Right lobe of liver (tissue), 6 donors: ENCODE results near the gene ENTPD2. TPM values are rescaled to one million over a fixed set of nuclear protein-coding genes. Genes with fewer than 3 reads are reported as not detected.

Experiments
- ATAC-seq, 4 donors: fragments of 200-7000 bp; cut with Tn5 transposase; one replicate each; pipeline ENCODE4 v1.9.1; 2020; ENCODE audit warnings: mild to moderate bottlenecking in 4 of 4, moderate library complexity in 4 of 4
- DNase-seq, 3 donors: peaks; one replicate each; pipeline ENCODE4 v3.0.0-alpha.2; 2020
- H3K27ac ChIP-seq, 3 donors: fragments of 200-600 bp; one replicate each; pipeline ENCODE4 v1.8.0; 2022
- H3K27me3 ChIP-seq, 2 donors: fragments of 200-600 bp; one replicate each; pipeline ENCODE4 v1.8.0; 2022
- H3K36me3 ChIP-seq, 4 donors: fragments of 200-600 bp; sonication (generic) in 1 of 4; one replicate each; pipeline versions ENCODE4 v1.5.1 to v1.8.0; 2017 to 2022; ENCODE audit warnings: control low read depth in 1 of 4
- H3K4me1 ChIP-seq, 4 donors: fragments of 200-600 bp; sonication (generic) in 1 of 4; one replicate each; pipeline versions ENCODE4 v1.5.1 to v1.8.0; 2017 to 2022; ENCODE audit warnings: control low read depth in 1 of 4
- H3K4me3 ChIP-seq, 3 donors: fragments of 200-600 bp; one replicate each; pipeline ENCODE4 v1.8.0; 2022
- H3K9me3 ChIP-seq, 4 donors: fragments of 200-600 bp; sonication (generic) in 1 of 4; one replicate each; pipeline versions ENCODE4 v1.5.1 to v1.8.0; 2017 to 2022; ENCODE audit warnings: control low read depth in 1 of 4
- POLR2A ChIP-seq: fragments of 450-650 bp; IDR thresholded peaks from one replicate; pipeline ENCODE4 v1.6.1; 2017; ENCODE audit warnings: antibody characterized with exemption, mild to moderate bottlenecking
- WGBS: methylation state at CpG from one replicate; pipeline ENCODE4 v1.1.6; 2018; ENCODE audit warnings: low coverage, low lambda C conversion rate; ENCODE audit not compliant: insufficient coverage; ENCODE audit errors: missing lambda C conversion rate; 5-methylcytosine and 5-hydroxymethylcytosine counted together
- intact Hi-C, 2 donors: fragments of 100-400 bp; cut with DNase I; formaldehyde crosslinking; loops; one replicate each; pipeline versions ENCODE4 v1.11.2 to v1.14.1; 2022
- small RNA-seq, 2 experiments: library from RNA; depleted of rRNA; stranded (forward); fragments of <200 nt; gene quantifications; one replicate each; pipeline ENCODE3, GENCODE V24; 2016
- total RNA-seq, 6 experiments: library from RNA; depleted of rRNA in 2 of 6; stranded (reverse); fragments of >200 nt in 2 of 6; fragmentation: NEBNext Ultra II Directional in 3 of 6; extraction: Animal tissue kit (Norgen Biotek cat#: 25700) in 3 of 6; gene quantifications; one replicate each; pipeline versions ENCODE4 v1.1.0 to v1.2.4, GENCODE V29; 2016 to 2023
- TF ChIP-seq, protein P1 (sequence below), 4 donors: fragments of 200-600 bp in 3 of 4; fragments of 450-650 bp in 1 of 4; IDR thresholded peaks; one replicate each; pipeline versions ENCODE4 v1.5.1 to v1.8.0; 2016 to 2022; ENCODE audit warnings: antibody characterized with exemption in 4 of 4, mild to moderate bottlenecking in 2 of 4
- donor health status: DM: no; HTN: yes; CAD: no.
- donor health status: DM: no; HTN: no; CAD: no.
- donor health status: DM: no; HTN: no; CAD: no.
- donor health status: DM: no; HTN: yes; CAD: no.
- donor health status: DM: no; HTN: yes; CAD: no.

The ENTPD2 gene
- total RNA-seq, 6 experiments from 2014 or later = 0.50 to 2.1 (median 0.80) TPM

DNA sequence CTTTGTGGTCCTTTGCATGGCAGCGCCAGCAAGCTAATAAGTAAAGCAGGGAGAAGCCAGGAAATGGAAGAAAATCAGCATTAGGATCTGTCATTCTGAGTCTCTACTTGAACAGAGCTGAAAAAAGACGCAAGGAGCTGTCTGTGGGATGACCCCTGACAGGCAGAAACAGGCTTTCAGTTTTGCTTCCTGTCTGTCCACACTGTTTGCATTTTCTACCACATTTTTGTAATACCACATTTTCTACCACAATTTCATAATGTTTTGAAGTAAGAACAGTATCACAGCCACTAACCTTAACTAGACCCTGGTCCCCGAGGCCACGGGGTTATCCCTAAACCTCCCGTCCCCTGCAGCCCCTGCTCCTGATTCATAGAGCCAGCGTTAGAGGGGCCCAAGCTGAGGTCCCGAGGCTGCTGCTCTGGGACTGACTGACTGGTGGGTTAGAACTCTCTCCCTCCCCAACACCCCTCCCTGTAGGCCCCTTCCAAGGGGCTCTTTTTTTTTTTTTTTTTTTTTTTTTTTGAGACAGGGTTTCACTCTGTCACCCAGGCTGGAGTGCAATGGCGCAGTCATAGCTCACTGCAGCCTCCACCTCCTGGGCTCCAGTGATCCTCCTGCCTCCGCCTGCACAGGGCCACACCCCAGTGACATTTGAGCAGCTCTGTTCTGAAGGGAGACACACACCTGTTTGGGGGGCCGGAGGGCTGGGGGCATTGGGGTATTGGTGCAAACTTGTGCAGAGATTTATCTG, 53.5 kb downstream of the ENTPD2 start:
- intact Hi-C loops = no loop called here
- H3K27me3 ChIP-seq = no peaks in the 10 kb centered on the region
- H3K27ac ChIP-seq = peak overlapping the region in 1 of 3 donors; percentile 32
- DNase-seq (no peak), ATAC-seq (peak in 2 of 4 donors; percentile 28 to 59)
- TF ChIP-seq POLR2A = no peak
- TF ChIP-seq, protein P1, sequence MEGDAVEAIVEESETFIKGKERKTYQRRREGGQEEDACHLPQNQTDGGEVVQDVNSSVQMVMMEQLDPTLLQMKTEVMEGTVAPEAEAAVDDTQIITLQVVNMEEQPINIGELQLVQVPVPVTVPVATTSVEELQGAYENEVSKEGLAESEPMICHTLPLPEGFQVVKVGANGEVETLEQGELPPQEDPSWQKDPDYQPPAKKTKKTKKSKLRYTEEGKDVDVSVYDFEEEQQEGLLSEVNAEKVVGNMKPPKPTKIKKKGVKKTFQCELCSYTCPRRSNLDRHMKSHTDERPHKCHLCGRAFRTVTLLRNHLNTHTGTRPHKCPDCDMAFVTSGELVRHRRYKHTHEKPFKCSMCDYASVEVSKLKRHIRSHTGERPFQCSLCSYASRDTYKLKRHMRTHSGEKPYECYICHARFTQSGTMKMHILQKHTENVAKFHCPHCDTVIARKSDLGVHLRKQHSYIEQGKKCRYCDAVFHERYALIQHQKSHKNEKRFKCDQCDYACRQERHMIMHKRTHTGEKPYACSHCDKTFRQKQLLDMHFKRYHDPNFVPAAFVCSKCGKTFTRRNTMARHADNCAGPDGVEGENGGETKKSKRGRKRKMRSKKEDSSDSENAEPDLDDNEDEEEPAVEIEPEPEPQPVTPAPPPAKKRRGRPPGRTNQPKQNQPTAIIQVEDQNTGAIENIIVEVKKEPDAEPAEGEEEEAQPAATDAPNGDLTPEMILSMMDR (IDR thresholded peaks at IDR 0.05) = no peak
- H3K36me3 ChIP-seq = no peaks in the 10 kb centered on the region
- H3K9me3 ChIP-seq = no peaks in the 10 kb centered on the region
- H3K4me3 ChIP-seq = no peak overlapping the region
- peaks cover 0 to 3% (median 0%) of the 10 kb centered on the region in 4 donors for H3K4me1 ChIP-seq
- 39% methylated on average over 7 of the region's 10 CpGs for WGBS

Small RNA genes within 50 kb of the gene (small RNA-seq; reads per million reads assigned to genes)
- gene RF00153 = 0 to 0.10 reads per million in 2 experiments

Other genes starting within 250 kb of the ENTPD2 start
- gene RABL6, start 246.1 kb downstream of the ENTPD2 start, total RNA-seq = 10 to 100 TPM in 4 of 6 experiments, 1 to 10 TPM in 2; 8.0 to 14.8 (median 12.4) TPM
- gene AJM1, start 211.6 kb downstream of the ENTPD2 start, total RNA-seq = 1 to 10 TPM; 1.7 to 2.8 (median 2.6) TPM
- gene PHPT1, start 204.7 kb downstream of the ENTPD2 start, total RNA-seq = 10 to 100 TPM; 30.5 to 66.6 (median 49.3) TPM
- 10 to 100 TPM in 4 of 6 experiments, 1 to 10 TPM in 2; 5.7 to 27.9 (median 22.5) TPM for gene MAMDC4, start 201.7 kb downstream of the ENTPD2 start, total RNA-seq
- 100 to 1,000 TPM; 216 to 486 (median 227) TPM for gene EDF1, start 187.8 kb downstream of the ENTPD2 start, total RNA-seq
- 1 to 10 TPM; 5.8 to 8.8 (median 7.1) TPM for gene TRAF2, start 167.5 kb downstream of the ENTPD2 start, total RNA-seq
- gene FBXW5, start 109.3 kb downstream of the ENTPD2 start, total RNA-seq = 100 to 1,000 TPM in 3 of 6 experiments, 10 to 100 TPM in 3; 84.0 to 290 (median 97.4) TPM
- gene C8G, start 108.8 kb downstream of the ENTPD2 start, total RNA-seq = 100 to 1,000 TPM; 248 to 755 (median 453) TPM
- gene LCN12, start 101.8 kb downstream of the ENTPD2 start, total RNA-seq = 10 to 100 TPM in 5 of 6 experiments, 1 to 10 TPM in 1; 2.7 to 36.4 (median 20.3) TPM
- 10 to 100 TPM in 2 of 6 experiments, 1 to 10 TPM in 4; 4.3 to 21.9 (median 6.0) TPM for gene PTGDS, start 76.6 kb downstream of the ENTPD2 start, total RNA-seq
- not detected for gene LCNL1, start 71.1 kb downstream of the ENTPD2 start, total RNA-seq
- gene PAXX, start 61.6 kb downstream of the ENTPD2 start, total RNA-seq = 10 to 100 TPM; 13.8 to 34.5 (median 23.3) TPM
- gene CLIC3, start 57.5 kb downstream of the ENTPD2 start, total RNA-seq = under 1 TPM in 2 of 6 experiments, not detected in 4; 0.37 to 0.51 TPM
- gene ABCA2, start 25.8 kb downstream of the ENTPD2 start, total RNA-seq = 10 to 100 TPM; 23.7 to 49.2 (median 34.2) TPM
- under 1 TPM in 2 of 6 experiments, not detected in 4; 0.12 to 0.13 TPM for gene FUT7, start 22.0 kb downstream of the ENTPD2 start, total RNA-seq
- gene NPDC1, start 7.9 kb downstream of the ENTPD2 start, total RNA-seq = 10 to 100 TPM in 5 of 6 experiments, 1 to 10 TPM in 1; 9.3 to 14.9 (median 12.2) TPM
- under 1 TPM in 5 of 6 experiments, not detected in 1; 0.05 to 0.43 (median 0.22) TPM for gene SAPCD2, start 16.5 kb upstream of the ENTPD2 start, total RNA-seq
- gene UAP1L1, start 23.5 kb upstream of the ENTPD2 start, total RNA-seq = 1 to 10 TPM; 1.3 to 4.9 (median 1.9) TPM
- 10 to 100 TPM; 24.0 to 39.1 (median 28.8) TPM for gene MAN1B1, start 32.9 kb upstream of the ENTPD2 start, total RNA-seq
- 10 to 100 TPM; 62.2 to 86.2 (median 66.2) TPM for gene DPP7, start 60.7 kb upstream of the ENTPD2 start, total RNA-seq
- gene GRIN1, start 85.1 kb upstream of the ENTPD2 start, total RNA-seq = not detected
- under 1 TPM in 2 of 6 experiments, not detected in 4; 0.17 to 0.18 TPM for gene LRRC26, start 116.0 kb upstream of the ENTPD2 start, total RNA-seq
- not detected for gene TMEM210, start 118.0 kb upstream of the ENTPD2 start, total RNA-seq
- 10 to 100 TPM; 16.1 to 36.5 (median 27.9) TPM for gene ANAPC2, start 134.5 kb upstream of the ENTPD2 start, total RNA-seq
- 10 to 100 TPM; 21.5 to 53.3 (median 25.5) TPM for gene SSNA1, start 134.6 kb upstream of the ENTPD2 start, total RNA-seq
- 10 to 100 TPM; 12.1 to 28.9 (median 18.1) TPM for gene TPRN, start 146.7 kb upstream of the ENTPD2 start, total RNA-seq
- 10 to 100 TPM; 17.7 to 28.0 (median 23.9) TPM for gene TMEM203, start 151.6 kb upstream of the ENTPD2 start, total RNA-seq
- gene NDOR1, start 151.6 kb upstream of the ENTPD2 start, total RNA-seq = 1 to 10 TPM; 4.7 to 9.6 (median 7.4) TPM
- 10 to 100 TPM in 1 of 6 experiments, 1 to 10 TPM in 5; 3.5 to 12.2 (median 4.5) TPM for gene RNF208, start 168.2 kb upstream of the ENTPD2 start, total RNA-seq
- 1 to 10 TPM in 1 of 6 experiments, under 1 TPM in 4, not detected in 1; 0.20 to 1.2 (median 0.31) TPM for gene CYSRT1, start 171.1 kb upstream of the ENTPD2 start, total RNA-seq
- not detected for gene RNF224, start 173.4 kb upstream of the ENTPD2 start, total RNA-seq
- gene SLC34A3, start 176.8 kb upstream of the ENTPD2 start, total RNA-seq = not detected
- gene TUBB4B, start 187.2 kb upstream of the ENTPD2 start, total RNA-seq = 100 to 1,000 TPM in 5 of 6 experiments, 10 to 100 TPM in 1; 88.4 to 274 (median 124) TPM
- gene STPG3, start 197.2 kb upstream of the ENTPD2 start, total RNA-seq = not detected
- gene NELFB, start 201.3 kb upstream of the ENTPD2 start, total RNA-seq = 10 to 100 TPM; 15.6 to 21.6 (median 20.1) TPM
- 1 to 10 TPM; 2.2 to 4.9 (median 3.7) TPM for gene TOR4A, start 223.7 kb upstream of the ENTPD2 start, total RNA-seq
- gene NRARP, start 248.2 kb upstream of the ENTPD2 start, total RNA-seq = 1 to 10 TPM in 3 of 6 experiments, under 1 TPM in 3; 0.57 to 2.3 (median 0.98) TPM